HCT116 (cell line): Measurements from ENCODE around the gene KCNA2. TPM values are rescaled to one million over a fixed set of nuclear protein-coding genes. Genes with fewer than 3 reads are reported as not detected.

ENCODE experiments used
- ATAC-seq: fragments of 200-7000 bp; cut with Tn5 transposase; 2 replicates; pipeline ENCODE4 v1.9.1; 2020; ENCODE audit warnings: mild to moderate bottlenecking, moderate library complexity
- BruUV-seq: library from RNA; stranded (reverse); fragments of 400-500 nt; replicated peaks from 2 replicates; lab custom pipeline; 2021; lab: Mats Ljungman, UMichigan
- CTCF ChIA-PET: fragments of 300-600 bp; sonication (Branson Sonifier 250); formaldehyde crosslinking; loops from one replicate; lab custom pipeline; 2021; ENCODE audit warnings: antibody characterized with exemption; lab: Charles Lee
- POLR2A ChIA-PET: fragments of 300-600, 350-600 bp; sonication (Branson Sonifier 250); formaldehyde crosslinking; loops from one replicate; lab custom pipeline; 2021; ENCODE audit warnings: antibody characterized with exemption; lab: Charles Lee
- RAD21 ChIA-PET, 2 experiments: fragments of 300-600 bp; sonication (Branson Sonifier 250); formaldehyde crosslinking; loops; one replicate each; lab custom pipeline; 2023; ENCODE audit warnings: low total read pairs in 2 of 2; ENCODE audit not compliant: uncharacterized antibody in 2 of 2, unreplicated experiment in 2 of 2, low non-redundant PET in 1 of 2; lab: Charles Lee
- DNase-seq: peaks from one replicate; pipeline ENCODE4 v3.0.0-alpha.2; 2010; ENCODE audit warnings: low read depth, low spot score
- H2AFZ ChIP-seq: fragments of 200-600 bp; shearing (Covaris generic), sonication (generic); 2 replicates; pipeline ENCODE4 v1.6.1; 2017; ENCODE audit warnings: low read depth, mixed run types, mixed read lengths, antibody characterized with exemption, low read length; ENCODE audit not compliant: poor library complexity, severe bottlenecking
- H3K27ac ChIP-seq: 2 replicates; pipeline ENCODE4 v1.5.1; 2012; ENCODE audit warnings: low read depth, low read length
- H3K27me3 ChIP-seq: fragments of 200-600 bp; sonication (generic); 2 replicates; pipeline ENCODE4 v1.6.1; 2016; ENCODE audit warnings: mixed run types, low read length, mixed read lengths; ENCODE audit not compliant: insufficient read depth
- H3K36me3 ChIP-seq, 2 experiments: fragments of 200-500 bp in 1 of 2; fragments of 200-600 bp in 1 of 2; sonication (Bioruptor generic) in 1 of 2; sonication (generic) in 1 of 2; 2 replicates each; pipeline versions ENCODE4 v1.5.1 to v1.6.1; 2014 to 2016; ENCODE audit warnings: low read length in 2 of 2, inconsistent platforms in 1 of 2, mixed read lengths in 1 of 2, mixed run types in 1 of 2; ENCODE audit not compliant: insufficient read depth in 2 of 2, control insufficient read depth in 1 of 2
- H3K4me1 ChIP-seq, 2 experiments: fragments of 200-600 bp in 1 of 2; sonication (generic) in 1 of 2; 2 replicates each; pipeline versions ENCODE4 v1.5.1 to v1.6.1; 2012 to 2017; ENCODE audit warnings: low read length in 2 of 2, inconsistent platforms in 1 of 2, mild to moderate bottlenecking in 1 of 2, mixed read lengths in 1 of 2, mixed run types in 1 of 2, moderate library complexity in 1 of 2; ENCODE audit not compliant: insufficient read depth in 2 of 2, control insufficient read depth in 1 of 2
- H3K4me2 ChIP-seq: fragments of 200-600 bp; sonication (generic); 2 replicates; pipeline ENCODE4 v1.6.1; 2017; ENCODE audit warnings: mixed run types, low read length, mixed read lengths
- H3K4me3 ChIP-seq, 2 experiments: fragments of 200-600 bp in 1 of 2; sonication (generic) in 1 of 2; replicated peaks in 1 of 2; 2 replicates each; pipeline ENCODE4 v1.5.1; 2011 to 2016; ENCODE audit warnings: low read length in 2 of 2, control low read depth in 1 of 2, low read depth in 1 of 2, mild to moderate bottlenecking in 1 of 2, mixed read lengths in 1 of 2, mixed run types in 1 of 2
- H3K79me2 ChIP-seq: fragments of 200-600 bp; sonication (generic); 2 replicates; pipeline ENCODE4 v1.6.1; 2017; ENCODE audit warnings: mild to moderate bottlenecking, mixed run types, low read length, moderate library complexity, mixed read lengths; ENCODE audit not compliant: insufficient read depth
- H3K9ac ChIP-seq: fragments of 200-600 bp; sonication (generic); 2 replicates; pipeline ENCODE4 v1.6.1; 2016; ENCODE audit warnings: low read length, mixed read lengths
- H3K9me2 ChIP-seq: fragments of 200-600 bp; sonication (generic), shearing (Covaris generic); 2 replicates; pipeline ENCODE4 v1.6.1; 2017; ENCODE audit warnings: mixed run types, mild to moderate bottlenecking, moderate library complexity; ENCODE audit not compliant: insufficient read depth
- H3K9me3 ChIP-seq, 2 experiments: fragments of 200-500 bp in 1 of 2; fragments of 200-600 bp in 1 of 2; sonication (Bioruptor generic) in 1 of 2; sonication (generic) in 1 of 2; 2 replicates each; pipeline ENCODE4 v1.6.1; 2014 to 2017; ENCODE audit warnings: low read length in 2 of 2, mixed read lengths in 2 of 2, inconsistent platforms in 1 of 2, low read depth in 1 of 2, mild to moderate bottlenecking in 1 of 2, mixed run types in 1 of 2, moderate library complexity in 1 of 2; ENCODE audit not compliant: control insufficient read depth in 1 of 2, insufficient read depth in 1 of 2
- H4K20me1 ChIP-seq: fragments of 200-600 bp; sonication (generic), shearing (Covaris generic); 2 replicates; pipeline ENCODE4 v1.6.1; 2017; ENCODE audit warnings: mixed run types, mild to moderate bottlenecking, moderate library complexity; ENCODE audit not compliant: insufficient read depth
- CBX3 ChIP-seq: IDR thresholded peaks from 2 replicates; pipeline ENCODE4 v1.6.1; 2012; ENCODE audit warnings: low read depth
- CEBPB ChIP-seq: IDR thresholded peaks from 2 replicates; pipeline ENCODE4 v1.6.1; 2012; ENCODE audit warnings: low read depth
- EZH2 ChIP-seq: fragments of 200-600 bp; sonication (generic); IDR thresholded peaks from 2 replicates; pipeline ENCODE4 v1.6.1; 2017; ENCODE audit warnings: antibody characterized with exemption, mixed run types
- EZH2phosphoT487 ChIP-seq: fragments of 200-600 bp; IDR thresholded peaks from 2 replicates; pipeline ENCODE4 v1.6.1; 2018; ENCODE audit warnings: antibody characterized with exemption, borderline replicate concordance
- FOSL1 ChIP-seq: IDR thresholded peaks from 2 replicates; pipeline ENCODE4 v1.6.1; 2012; ENCODE audit warnings: low read depth
- JUND ChIP-seq: IDR thresholded peaks from 2 replicates; pipeline ENCODE4 v1.6.1; 2012
- POLR2A ChIP-seq: IDR thresholded peaks from 2 replicates; pipeline ENCODE4 v1.7.0; 2011; ENCODE audit warnings: borderline replicate concordance; ENCODE audit not compliant: insufficient read depth, insufficient read length; ENCODE audit errors: extremely low read depth
- POLR2AphosphoS5 ChIP-seq: IDR thresholded peaks from 2 replicates; pipeline ENCODE4 v1.6.1; 2011; ENCODE audit warnings: mild to moderate bottlenecking, low read depth, low read length, moderate library complexity
- REST ChIP-seq: IDR thresholded peaks from 2 replicates; pipeline ENCODE4 v1.6.1; 2012; ENCODE audit warnings: low read depth
- SRF ChIP-seq: IDR thresholded peaks from 2 replicates; pipeline ENCODE4 v1.6.1; 2012; ENCODE audit warnings: low read depth
- TCF7L2 ChIP-seq: IDR thresholded peaks from 2 replicates; pipeline ENCODE4 v1.7.0; 2011; ENCODE audit warnings: borderline replicate concordance, inconsistent platforms; ENCODE audit not compliant: insufficient read depth, insufficient read length; ENCODE audit errors: extremely low read depth
- YY1 ChIP-seq: IDR thresholded peaks from 2 replicates; pipeline ENCODE4 v1.6.1; 2011; ENCODE audit warnings: low read length, low read depth, moderate library complexity, mild to moderate bottlenecking; ENCODE audit not compliant: insufficient replicate concordance; ENCODE audit errors: extremely low read depth
- ZBTB33 ChIP-seq: IDR thresholded peaks from 2 replicates; pipeline ENCODE4 v1.6.1; 2011; ENCODE audit warnings: mild to moderate bottlenecking, low read length, moderate library complexity; ENCODE audit not compliant: insufficient replicate concordance; ENCODE audit errors: extremely low read depth
- ZNF274 ChIP-seq: fragments of 200-500 bp; sonication (Bioruptor generic); IDR thresholded peaks from 2 replicates; pipeline ENCODE4 v1.6.1; 2014; ENCODE audit warnings: mild to moderate bottlenecking, low read depth, low read length, inconsistent platforms
- intact Hi-C: fragments of 100-400 bp; cut with micrococcal nuclease; formaldehyde crosslinking; loops from 2 replicates; pipeline ENCODE4 v1.10.0; 2022
- total RNA-seq: library from RNA; stranded (reverse); gene quantifications from one replicate; pipeline ENCODE4 v1.2.1, GENCODE V29; 2021; ENCODE audit not compliant: unreplicated experiment

KCNA2 gene
- total RNA-seq, 1 experiment from 2014 or later: not detected

GRCh38 chr1:110588991-110589390, 17.2 kb downstream of the KCNA2 start:
- H3K36me3 ChIP-seq: no peaks in the 10 kb centered on the region
- no peak overlapping the region for H2AFZ ChIP-seq
- no peaks in the 10 kb centered on the region for H4K20me1 ChIP-seq
- H3K4me1 ChIP-seq: no peaks in the 10 kb centered on the region
- POLR2A ChIA-PET: no interaction called here
- intact Hi-C loops: no loop called here
- H3K79me2 ChIP-seq: no peaks in the 10 kb centered on the region
- no peak overlapping the region for H3K27ac ChIP-seq
- no peak overlapping the region for H3K4me2 ChIP-seq
- RAD21 ChIA-PET: no interaction called here
- TF ChIP-seq CEBPB (no peak), REST (no peak), CBX3 (no peak), EZH2phosphoT487 (no peak), POLR2A (no peak), SRF (no peak), YY1 (no peak), POLR2AphosphoS5 (no peak), FOSL1 (no peak), ZNF274 (no peak), JUND (no peak), EZH2 (no peak), ZBTB33 (no peak), TCF7L2 (no peak)
- H3K9me3 ChIP-seq: no peaks in the 10 kb centered on the region
- DNase-seq (no peak), ATAC-seq (no peak)
- no peaks in the 10 kb centered on the region for H3K9me2 ChIP-seq
- BruUV-seq: no TSS peak
- no peak overlapping the region for H3K4me3 ChIP-seq
- CTCF ChIA-PET: no interaction called here
- peaks cover 57% of the 10 kb centered on the region for H3K27me3 ChIP-seq
- H3K9ac ChIP-seq: no peak overlapping the region
